HepG2 (cell line): ENCODE results near the gene ZNF431. TPM values are rescaled to one million over a fixed set of nuclear protein-coding genes. Genes with fewer than 3 reads are reported as not detected.
A peak's percentile ranks its signal among the peaks of the same experiment; 100 is the strongest.

Experiments used
- ATAC-seq: fragments of 200-7000 bp; cut with Tn5 transposase; 3 replicates; pipeline ENCODE4 v1.9.1; 2020; ENCODE audit warnings: mild to moderate bottlenecking, moderate library complexity
- BruUV-seq: library from RNA; stranded (reverse); fragments of 400-500 nt; replicated peaks from 2 replicates; lab custom pipeline; 2021; lab: Mats Ljungman, UMichigan
- CTCF ChIA-PET: fragments of 300-600 bp; formaldehyde crosslinking; extraction: SDS; loops from one replicate; lab custom pipeline; 2021; ENCODE audit warnings: low total read pairs, inconsistent platforms, low intra/inter-chr PET ratio; lab: Yijun Ruan, JAX
- POLR2A ChIA-PET: fragments of 350-600 bp; sonication (Branson Sonifier 250); formaldehyde crosslinking; loops from one replicate; lab custom pipeline; 2020; ENCODE audit warnings: antibody characterized with exemption, inconsistent platforms; lab: Yijun Ruan, JAX
- DNase-seq: peaks from one replicate; pipeline ENCODE4 v3.0.0-alpha.2; 2015; ENCODE audit warnings: low spot score
- FAIRE-seq: peaks from 3 replicates; lab custom pipeline; 2011; peaks lifted over from hg19 to GRCh38; lab: Jason Lieb, UNC
- H2AFZ ChIP-seq: one replicate; pipeline ENCODE4 v1.6.1; 2011; ENCODE audit warnings: low read length, inconsistent platforms
- H3K27ac ChIP-seq: fragments of 300-600 bp; 3 replicates; pipeline ENCODE4 v1.8.0; 2011; ENCODE audit warnings: mixed run types, mild to moderate bottlenecking, mixed read lengths, low read length, inconsistent platforms; ENCODE audit not compliant: insufficient read depth; ENCODE audit errors: extremely low read length
- H3K27me3 ChIP-seq, 2 experiments: fragments of 200-600 bp in 1 of 2; 2 replicates in 1 of 2; 3 replicates in 1 of 2; pipeline versions ENCODE4 v1.6.0 to v1.8.0; 2011; ENCODE audit warnings: low read length in 2 of 2, mild to moderate bottlenecking in 2 of 2, moderate library complexity in 2 of 2, inconsistent platforms in 1 of 2; ENCODE audit not compliant: insufficient read depth in 2 of 2, control insufficient read depth in 1 of 2
- H3K36me3 ChIP-seq, 2 experiments: fragments of 200-600 bp in 1 of 2; replicated peaks in 1 of 2; 2 replicates in 1 of 2; 3 replicates in 1 of 2; pipeline versions ENCODE4 v1.5.1 to v1.8.0; 2011; ENCODE audit warnings: low read length in 2 of 2, inconsistent platforms in 1 of 2; ENCODE audit not compliant: insufficient read depth in 2 of 2, control insufficient read depth in 1 of 2
- H3K4me1 ChIP-seq: 2 replicates; pipeline ENCODE4 v1.5.1; 2012; ENCODE audit warnings: low read length, inconsistent platforms; ENCODE audit not compliant: insufficient read depth
- H3K4me2 ChIP-seq: 2 replicates; pipeline ENCODE4 v1.6.0; 2011; ENCODE audit warnings: low read depth, low read length, inconsistent platforms
- H3K4me3 ChIP-seq, 3 experiments: fragments of 200-600 bp in 1 of 3; sonication (generic), shearing (Covaris generic) in 1 of 3; replicated peaks in 1 of 3; 2 replicates each; pipeline ENCODE4 v1.5.1; 2011 to 2016; ENCODE audit warnings: low read length in 3 of 3, inconsistent platforms in 2 of 3, low read depth in 2 of 3, mild to moderate bottlenecking in 2 of 3, control low read depth in 1 of 3, mixed read lengths in 1 of 3; ENCODE audit not compliant: insufficient read depth in 1 of 3
- H3K79me2 ChIP-seq: one replicate; pipeline ENCODE4 v1.6.1; 2011; ENCODE audit warnings: low read length, inconsistent platforms; ENCODE audit not compliant: insufficient read depth
- H3K9ac ChIP-seq: 2 replicates; pipeline ENCODE4 v1.6.0; 2011; ENCODE audit warnings: mild to moderate bottlenecking, low read depth, low read length, inconsistent platforms; ENCODE audit not compliant: insufficient read depth
- H3K9me3 ChIP-seq: 2 replicates; pipeline ENCODE4 v1.5.1; 2012; ENCODE audit warnings: mild to moderate bottlenecking, low read length
- H4K20me1 ChIP-seq: 2 replicates; pipeline ENCODE4 v1.6.0; 2011; ENCODE audit warnings: inconsistent platforms, mild to moderate bottlenecking, low read length, moderate library complexity; ENCODE audit not compliant: insufficient read depth
- CEBPB ChIP-seq: IDR thresholded peaks from 2 replicates; pipeline ENCODE4 v1.6.1; 2011; ENCODE audit warnings: low read depth, low read length, improper control_type of control experiment, borderline replicate concordance
- CTCF ChIP-seq: sonication (generic); formaldehyde crosslinking; IDR thresholded peaks from 2 replicates; pipeline ENCODE4 v1.5.0; 2020; ENCODE audit warnings: mild to moderate bottlenecking, missing genetic modification reagents, moderate library complexity
- HOXA9 ChIP-seq: sonication (generic); formaldehyde crosslinking; IDR thresholded peaks from 2 replicates; pipeline ENCODE4 v1.8.1; 2022; ENCODE audit warnings: missing genetic modification reagents, mild to moderate bottlenecking, moderate library complexity, borderline replicate concordance
- KDM5A ChIP-seq: fragments of 200-600 bp; sonication (generic); IDR thresholded peaks from 2 replicates; pipeline ENCODE4 v1.7.0; 2018; ENCODE audit warnings: antibody characterized with exemption, mild to moderate bottlenecking, low read length, borderline replicate concordance
- PRDM15 ChIP-seq: sonication (generic); formaldehyde crosslinking; IDR thresholded peaks from 2 replicates; pipeline ENCODE4 v1.4.0; 2020; ENCODE audit warnings: missing genetic modification reagents
- SMC3 ChIP-seq: IDR thresholded peaks from 2 replicates; pipeline ENCODE4 v1.6.1; 2011; ENCODE audit warnings: low read length, improper control_type of control experiment
- STAG1 ChIP-seq: sonication (generic); formaldehyde crosslinking; IDR thresholded peaks from 2 replicates; pipeline ENCODE4 v1.4.0; 2020; ENCODE audit warnings: missing genetic modification reagents
- WGBS: methylation state at CpG from one replicate; pipeline ENCODE4 v1.1.6; 2017; ENCODE audit warnings: low lambda C conversion rate; 5-methylcytosine and 5-hydroxymethylcytosine counted together
- in situ Hi-C: cut with HindIII; loops from 2 replicates; pipeline ENCODE4 v1.10.0; 2017; ENCODE audit warnings: low pct_unique_long_range_greater_than_20kb; ENCODE audit not compliant: extremely low pct_ligation_motif_present
- intact Hi-C: fragments of 100-400 bp; cut with micrococcal nuclease; formaldehyde crosslinking; loops from one replicate; pipeline ENCODE4 v1.10.0; 2022; ENCODE audit not compliant: unreplicated experiment
- polyA plus RNA-seq, 8 experiments: library from polyadenylated mRNA; depleted of rRNA in 3 of 8; stranded (reverse) in 7 of 8; unstranded in 1 of 8; fragments of >200 nt; fragmentation: Illumina TruSeq in 4 of 8; extraction: Trizol in 4 of 8; gene quantifications; 2 replicates each; pipeline versions ENCODE4 v1.2.1 to v1.2.3, GENCODE V29; 2011 to 2016; ENCODE audit warnings: low read depth in 4 of 8, missing spikeins in 1 of 8, mixed read lengths in 1 of 8; ENCODE audit not compliant: insufficient read depth in 1 of 8
- total RNA-seq, 5 experiments: library from RNA; depleted of rRNA; stranded (reverse); fragments of >200 nt; fragmentation: Illumina TruSeq; extraction: Trizol; gene quantifications; 2 replicates each; pipeline ENCODE4 v1.2.3, GENCODE V29; 2016; ENCODE audit warnings: low read depth in 1 of 5

ZNF431 gene
- total and polyA plus RNA-seq, 2 of the 13 experiments (the other 11 are each of a cell fraction or from before 2014, with no cell fraction given) = 4.4 to 11.8 TPM

DNA sequence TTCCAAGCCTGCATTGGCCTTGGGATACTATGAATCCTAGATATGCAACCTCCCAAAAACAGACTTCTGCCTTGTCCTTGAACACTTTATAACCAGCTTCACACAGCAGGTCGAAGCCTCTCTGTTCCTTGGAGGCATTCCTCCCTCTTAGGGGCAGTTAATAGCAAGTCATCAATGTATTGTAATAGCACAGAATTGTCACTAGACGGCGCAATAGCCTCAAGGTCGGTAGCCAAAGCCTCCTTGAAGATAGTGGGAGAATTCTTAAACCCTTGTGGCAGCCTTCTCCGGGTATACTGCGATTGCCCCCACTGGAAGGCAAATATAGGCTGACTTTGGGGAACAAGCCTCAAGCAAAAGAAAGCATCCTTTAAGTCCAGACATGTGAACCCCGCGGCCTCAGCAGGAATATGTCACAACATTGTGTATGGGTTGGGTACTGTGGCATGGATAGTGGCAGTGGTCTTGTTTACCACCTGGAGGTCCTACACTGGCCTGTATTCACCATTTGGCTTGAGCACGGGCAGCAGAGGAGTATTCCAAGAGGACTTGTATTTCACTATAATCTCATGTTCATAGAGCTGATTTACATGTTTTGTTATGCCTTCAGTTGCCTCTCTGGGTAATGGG is 61.1 kb downstream of the ZNF431 start:
- H3K4me2 ChIP-seq = no peak overlapping the region
- no peaks in the 10 kb centered on the region for H3K79me2 ChIP-seq
- H3K27me3 ChIP-seq = peaks cover 2 to 32% of the 10 kb centered on the region in 2 experiments; a peak in 3 of 5 replicates
- H3K36me3 ChIP-seq = no peaks in the 10 kb centered on the region
- in situ Hi-C loops = no loop called here
- TF ChIP-seq CTCF (CRISPR knock-in tag) (peak; percentile 70), STAG1 (CRISPR knock-in tag) (peak; percentile 79), SMC3 (peak; percentile 41; the same call in 1 of the 2 replicates), KDM5A (no peak), PRDM15 (CRISPR knock-in tag) (no peak), CEBPB (no peak), HOXA9 (no peak)
- H2AFZ ChIP-seq = no peak overlapping the region
- WGBS = 39% methylated on average over 6 of the region's 9 CpGs
- H4K20me1 ChIP-seq = no peaks in the 10 kb centered on the region
- CTCF ChIA-PET = no interaction called here
- FAIRE-seq (peak; percentile 60), ATAC-seq (peak; percentile 57), DNase-seq (no peak)
- no peak overlapping the region for H3K4me3 ChIP-seq
- POLR2A ChIA-PET = no interaction called here
- no peak overlapping the region for H3K9ac ChIP-seq
- H3K4me1 ChIP-seq = no peaks in the 10 kb centered on the region
- H3K9me3 ChIP-seq = no peaks in the 10 kb centered on the region
- no peak overlapping the region for H3K27ac ChIP-seq
- BruUV-seq = no TSS peak
- intact Hi-C loops = no loop called here
